CD4-positive, CD25-positive, alpha-beta regulatory T cell (primary cell): ENCODE data around the gene CDK3. TPM values are rescaled to one million over a fixed set of nuclear protein-coding genes. Genes with fewer than 3 reads are reported as not detected.
"Not testable (repeated sequence)": the region's sequence is repeated elsewhere in the genome, so short reads cannot be mapped to it uniquely, and the experiment has no call there.

Source experiments
- ATAC-seq, 2 donors: fragments of 150-1000 bp; cut with Tn5 transposase; one replicate each; pipeline ENCODE4 v1.10.0; 2021; ENCODE audit warnings: low read depth in 2 of 2, moderate number of reproducible peaks in 2 of 2, moderate library complexity in 1 of 2
- DNase-seq, 3 donors: peaks; one replicate each; pipeline versions ENCODE4 v3.0.0 to v3.0.0-alpha.2; 2012 to 2022; ENCODE audit warnings: mixed read lengths in 1 of 3
- H3K27ac ChIP-seq: one replicate; pipeline ENCODE4 v1.7.0; 2013; ENCODE audit warnings: mild to moderate bottlenecking, low read length; ENCODE audit not compliant: insufficient read depth, poor library complexity, severe bottlenecking
- H3K27me3 ChIP-seq: one replicate; pipeline ENCODE4 v1.7.0; 2013; ENCODE audit warnings: low read length; ENCODE audit not compliant: control insufficient read depth, insufficient read depth
- H3K36me3 ChIP-seq: one replicate; pipeline ENCODE4 v1.7.0; 2013; ENCODE audit warnings: mild to moderate bottlenecking, low read length, moderate library complexity; ENCODE audit not compliant: control insufficient read depth, insufficient read depth
- H3K4me1 ChIP-seq: 2 replicates; pipeline ENCODE4 v1.7.0; 2013; ENCODE audit warnings: mild to moderate bottlenecking, low read length; ENCODE audit not compliant: insufficient read depth, control insufficient read depth, poor library complexity, severe bottlenecking
- H3K4me3 ChIP-seq: one replicate; pipeline ENCODE4 v1.7.0; 2013; ENCODE audit warnings: low read depth, mild to moderate bottlenecking, low read length, moderate library complexity
- H3K9me3 ChIP-seq, 2 experiments: 1 replicate in 1 of 2; 2 replicates in 1 of 2; pipeline ENCODE4 v1.7.0; 2013; ENCODE audit warnings: low read length in 2 of 2, mild to moderate bottlenecking in 1 of 2, moderate library complexity in 1 of 2; ENCODE audit not compliant: control insufficient read depth in 2 of 2
- H3K27ac Mint-ChIP-seq, 3 donors: one replicate each; pipeline ENCODE4 v1.8.0; 2020 to 2022; ENCODE audit warnings: mild to moderate bottlenecking in 3 of 3, mixed read lengths in 3 of 3, moderate library complexity in 2 of 3
- H3K27me3 Mint-ChIP-seq: one replicate; pipeline ENCODE4 v1.8.0; 2022; ENCODE audit warnings: mild to moderate bottlenecking, mixed read lengths
- H3K36me3 Mint-ChIP-seq: one replicate; pipeline ENCODE4 v1.8.0; 2020; ENCODE audit warnings: mixed read lengths
- H3K4me1 Mint-ChIP-seq, 4 donors: one replicate each; pipeline ENCODE4 v1.8.0; 2020 to 2022; ENCODE audit warnings: mixed read lengths in 4 of 4, mild to moderate bottlenecking in 1 of 4
- H3K4me3 Mint-ChIP-seq, 4 donors: one replicate each; pipeline ENCODE4 v1.8.0; 2020 to 2022; ENCODE audit warnings: mild to moderate bottlenecking in 4 of 4, mixed read lengths in 4 of 4, moderate library complexity in 3 of 4
- H3K9me3 Mint-ChIP-seq, 7 donors: one replicate each; pipeline ENCODE4 v1.8.0; 2020 to 2022; ENCODE audit warnings: mixed read lengths in 7 of 7, mild to moderate bottlenecking in 3 of 7, moderate library complexity in 2 of 7
- polyA plus RNA-seq, 4 donors: library from polyadenylated mRNA; unstranded; fragments of 300-500 nt; fragmentation: Illumina TruSeq; gene quantifications; one replicate each; pipeline ENCODE4 v1.2.3, GENCODE V29; 2021
- total RNA-seq: library from RNA; stranded (reverse); gene quantifications from one replicate; pipeline ENCODE4 v1.2.3, GENCODE V29; 2022

CDK3 gene
- total and polyA plus RNA-seq, 5 donors from 2014 or later: 0.17 to 11.6 (median 0.79) TPM

- Mint-ChIP-seq H3K9me3 (no peaks in the 10 kb centered on the region), H3K27ac (peak overlapping the region in 1 of 3 donors; percentile 40), H3K27me3 (no peaks in the 10 kb centered on the region), H3K36me3 (peaks cover 31% of the 10 kb centered on the region), H3K4me3 (no peak overlapping the region), H3K4me1 (peaks cover 19 to 27% (median 24%) of the 10 kb centered on the region in 4 donors)
- Histone ChIP-seq H3K36me3 (peaks cover 25% of the 10 kb centered on the region), H3K4me3 (no peak overlapping the region), H3K27ac (no peak overlapping the region), H3K9me3 (no peaks in the 10 kb centered on the region), H3K4me1 (no peaks in the 10 kb centered on the region), H3K27me3 (no peaks in the 10 kb centered on the region)
- ATAC-seq (no peak), DNase-seq (no peak)
Measured at GRCh38 chr17:75970626-75971025, 30.0 kb upstream of the CDK3 start.

GRCh38 chr17:75975187-75975586, 25.5 kb upstream of the CDK3 start:
- H3K27me3 ChIP-seq, ATAC-seq: not testable (repeated sequence)
- peak overlapping the region in 3 of 4 donors; percentile 38 to 61 (median 44) for H3K4me3 Mint-ChIP-seq

DNA sequence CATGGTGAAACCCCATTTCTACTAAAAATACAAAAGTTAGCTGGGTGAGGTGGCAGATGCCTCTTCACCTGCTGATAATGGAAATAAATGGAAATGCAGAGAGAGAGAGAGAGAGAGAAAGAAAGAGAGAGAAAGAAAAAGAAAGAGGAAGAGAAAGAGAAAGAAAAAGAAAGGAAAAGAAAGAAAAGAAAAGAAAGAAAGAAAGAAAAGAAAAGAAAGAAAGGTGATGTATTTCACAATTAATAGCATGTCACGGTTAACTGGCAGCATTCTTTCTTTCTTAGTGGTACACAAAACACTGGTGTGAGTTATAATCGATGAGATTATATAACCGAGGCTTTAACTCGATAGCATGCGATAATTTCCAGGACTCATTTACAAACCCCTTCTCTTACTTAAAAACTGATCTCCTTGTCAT, 24.9 kb upstream of the CDK3 start:
- peaks cover 29% of the 10 kb centered on the region for H3K4me1 ChIP-seq
- ATAC-seq (no peak), DNase-seq (no peak)
- Mint-ChIP-seq H3K4me3 (peak overlapping the region in 3 of 4 donors; percentile 38 to 65 (median 61)), H3K36me3 (peaks cover 24% of the 10 kb centered on the region), H3K4me1 (peaks cover 24 to 57% (median 41%) of the 10 kb centered on the region in 4 donors), H3K9me3 (no peaks in the 10 kb centered on the region), H3K27me3 (no peaks in the 10 kb centered on the region), H3K27ac (peak overlapping the region in 2 of 3 donors; percentile 12 to 76)
- no peak overlapping the region for H3K4me3 ChIP-seq
- H3K27ac ChIP-seq: no peak overlapping the region
- H3K9me3 ChIP-seq: no peaks in the 10 kb centered on the region
- no peaks in the 10 kb centered on the region for H3K27me3 ChIP-seq
- H3K36me3 ChIP-seq: peaks cover 14% of the 10 kb centered on the region

More at GRCh38 chr17:75975187-75975586, 25.5 kb upstream of the CDK3 start:
- H3K9me3 Mint-ChIP-seq, H3K4me3 ChIP-seq, H3K27me3 Mint-ChIP-seq, DNase-seq, H3K27ac Mint-ChIP-seq, H3K27ac ChIP-seq, H3K9me3 ChIP-seq: not testable (repeated sequence)
- peaks cover 24% of the 10 kb centered on the region for H3K4me1 ChIP-seq
- peaks cover 18% of the 10 kb centered on the region for H3K36me3 ChIP-seq
- Mint-ChIP-seq H3K36me3 (peaks cover 29% of the 10 kb centered on the region), H3K4me1 (peaks cover 25 to 56% (median 38%) of the 10 kb centered on the region in 4 donors)

DNA sequence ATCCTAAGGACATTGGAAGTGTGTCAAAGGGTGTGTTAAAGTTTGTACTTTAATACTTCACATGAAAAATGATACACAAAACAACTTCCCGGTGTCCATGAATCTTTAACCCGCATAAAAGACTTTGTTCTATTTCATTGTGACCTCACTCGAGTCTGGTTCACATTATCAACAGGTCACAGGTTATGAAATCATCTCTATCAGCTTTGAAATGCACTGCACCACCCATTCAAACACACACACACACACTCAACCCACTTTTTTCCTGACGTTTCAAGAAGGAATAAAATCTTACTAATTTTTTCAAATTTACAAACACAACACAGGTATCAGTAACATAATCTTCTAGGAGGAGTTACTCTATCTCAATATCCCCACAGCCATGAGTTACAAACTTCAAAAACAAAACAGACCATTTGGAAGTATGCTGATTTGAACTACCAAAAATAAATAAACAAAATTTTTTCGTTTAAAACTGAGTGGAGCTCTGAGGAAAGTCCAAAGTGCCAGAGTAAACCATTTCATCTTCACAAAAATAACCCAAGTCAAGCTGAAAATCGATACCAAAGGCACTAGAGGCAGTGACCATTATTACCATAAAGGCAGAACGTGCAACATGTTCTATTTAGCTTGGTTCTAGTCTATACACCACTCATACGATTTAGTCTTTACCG, 24.3 kb upstream of the CDK3 start:
- peaks cover 24 to 62% (median 42%) of the 10 kb centered on the region in 4 donors for H3K4me1 Mint-ChIP-seq
- Histone ChIP-seq H3K27ac (no peak overlapping the region), H3K27me3 (no peaks in the 10 kb centered on the region), H3K9me3 (no peaks in the 10 kb centered on the region), H3K4me1 (peaks cover 29% of the 10 kb centered on the region), H3K4me3 (no peak overlapping the region), H3K36me3 (peaks cover 14% of the 10 kb centered on the region)
- H3K9me3 Mint-ChIP-seq: no peaks in the 10 kb centered on the region
- no peak for ATAC-seq
- H3K27ac Mint-ChIP-seq: peak overlapping the region in 2 of 3 donors; percentile 12 to 76
- no peak for DNase-seq
- H3K27me3 Mint-ChIP-seq: no peaks in the 10 kb centered on the region
- H3K36me3 Mint-ChIP-seq: peaks cover 22% of the 10 kb centered on the region
- peak overlapping the region; percentile 50 to 97 (median 70) for H3K4me3 Mint-ChIP-seq

DNA sequence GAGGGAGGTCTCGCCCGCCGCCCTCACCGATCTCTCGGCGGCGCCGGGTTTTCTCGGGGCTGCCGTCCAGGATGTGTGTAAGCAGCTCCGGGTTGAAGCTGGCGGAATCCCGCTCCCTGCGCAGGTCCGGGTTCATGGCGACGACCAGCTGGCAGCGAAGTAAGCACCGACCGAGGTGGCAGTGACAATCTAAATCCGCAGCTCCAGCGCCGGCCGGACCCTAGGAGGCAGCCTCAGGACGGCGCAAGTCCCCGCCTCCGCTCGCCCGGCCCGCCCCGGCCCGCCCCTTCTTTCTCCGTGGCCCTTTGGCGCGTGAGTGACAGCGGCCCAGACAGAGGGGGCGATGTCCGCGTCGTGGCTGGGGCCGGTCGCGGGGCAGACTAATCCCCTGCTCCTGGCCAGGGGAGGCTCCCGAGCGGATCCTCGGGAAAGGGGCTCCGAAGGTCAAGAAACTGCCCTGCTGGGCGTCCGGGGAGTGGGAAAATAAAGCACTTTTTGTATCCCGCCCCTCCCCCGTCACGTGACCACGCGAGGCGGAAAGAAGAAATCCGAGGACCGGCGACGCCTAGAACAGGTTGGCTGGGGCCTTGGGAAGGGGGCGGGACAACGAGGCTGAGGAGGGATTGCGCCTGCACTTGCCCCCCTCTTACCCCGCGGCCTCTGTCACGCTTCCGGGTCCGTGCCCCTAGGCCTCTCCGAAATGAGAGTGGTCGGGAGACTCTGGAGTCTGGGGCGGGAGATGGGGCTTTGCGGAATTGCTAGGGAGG, 21.5 kb upstream of the CDK3 start, which contains the start of the genes ACOX1 and TEN1:
Gene ACOX1 (minus strand): TSS at position 229 of the 767 bp plus-strand sequence. CDS start 93 bp downstream, at position 136.
Gene TEN1 (plus strand): TSS at position 303 of the 767 bp plus-strand sequence. CDS start 6,953 bp downstream, outside the sequence.
- DNase-seq (peak; percentile 93 to 98 (median 93)), ATAC-seq (peak; percentile 95 to 96)
- Histone ChIP-seq H3K4me3 (peak within 1 kb of the TSS; percentile 91), H3K27me3 (no peaks in the 10 kb centered on the region), H3K27ac (peak within 1 kb of the TSS; percentile 91), H3K4me1 (peaks cover 29% of the 10 kb centered on the region), H3K9me3 (no peaks in the 10 kb centered on the region), H3K36me3 (no peaks in the 10 kb centered on the region)
- peak within 1 kb of the TSS; percentile 100 for H3K27ac Mint-ChIP-seq
- H3K27me3 Mint-ChIP-seq: no peaks in the 10 kb centered on the region
- peaks cover 8% of the 10 kb centered on the region for H3K36me3 Mint-ChIP-seq
- H3K4me1 Mint-ChIP-seq: peaks cover 13 to 61% (median 35%) of the 10 kb centered on the region in 4 donors
- peak within 1 kb of the TSS; percentile 95 to 100 (median 98) for H3K4me3 Mint-ChIP-seq
- no peaks in the 10 kb centered on the region for H3K9me3 Mint-ChIP-seq

DNA sequence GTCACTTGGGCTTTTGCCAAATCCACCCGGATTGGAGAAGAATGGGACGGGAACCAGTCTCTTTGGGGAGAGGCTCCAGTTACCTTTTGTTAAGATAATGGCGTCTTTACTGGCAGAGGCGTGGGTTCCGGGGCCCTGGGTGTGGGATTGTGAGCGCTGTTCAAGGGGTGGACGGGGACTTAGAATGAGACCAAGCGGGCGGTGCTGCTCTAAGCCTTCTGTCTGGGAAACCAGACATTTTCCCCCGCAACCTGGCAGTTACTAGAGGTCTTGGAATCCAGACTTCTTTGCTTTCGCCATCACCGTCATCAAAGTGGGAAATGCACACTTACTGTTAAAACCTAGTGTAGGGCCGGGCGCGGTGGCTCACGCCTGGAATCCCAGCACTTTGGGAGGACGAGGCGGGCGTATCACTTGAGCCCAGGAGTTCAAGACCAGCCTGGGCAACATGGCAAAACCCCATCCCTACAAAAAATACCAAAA, 20.9 kb upstream of the CDK3 start:
- H3K9me3 Mint-ChIP-seq: no peaks in the 10 kb centered on the region
- H3K27ac Mint-ChIP-seq: peak overlapping the region; percentile 100
- H3K4me1 ChIP-seq: peaks cover 29% of the 10 kb centered on the region
- peak overlapping the region; percentile 91 for H3K27ac ChIP-seq
- H3K4me3 ChIP-seq: peak overlapping the region; percentile 84
- H3K27me3 Mint-ChIP-seq: no peaks in the 10 kb centered on the region
- H3K4me3 Mint-ChIP-seq: peak overlapping the region; percentile 95 to 100 (median 98)
- ATAC-seq (peak; percentile 24 to 29), DNase-seq (no peak)
- peaks cover 10 to 57% (median 31%) of the 10 kb centered on the region in 4 donors for H3K4me1 Mint-ChIP-seq
- no peaks in the 10 kb centered on the region for H3K36me3 ChIP-seq
- no peaks in the 10 kb centered on the region for H3K27me3 ChIP-seq
- no peaks in the 10 kb centered on the region for H3K9me3 ChIP-seq
- peaks cover 5% of the 10 kb centered on the region for H3K36me3 Mint-ChIP-seq

GRCh38 chr17:75980188-75981018, 20.3 kb upstream of the CDK3 start:
- Mint-ChIP-seq H3K4me3 (peak overlapping the region; percentile 95 to 100 (median 98)), H3K36me3 (peaks cover 5% of the 10 kb centered on the region), H3K27me3 (no peaks in the 10 kb centered on the region), H3K9me3 (no peaks in the 10 kb centered on the region), H3K27ac (peak overlapping the region; percentile 100), H3K4me1 (peaks cover 10 to 55% (median 31%) of the 10 kb centered on the region in 4 donors)
- no peak for ATAC-seq
- Histone ChIP-seq H3K4me1 (peaks cover 29% of the 10 kb centered on the region), H3K27me3 (no peaks in the 10 kb centered on the region), H3K36me3 (no peaks in the 10 kb centered on the region), H3K4me3 (peak overlapping the region; percentile 84), H3K27ac (peak overlapping the region; percentile 91), H3K9me3 (no peaks in the 10 kb centered on the region)
- no peak for DNase-seq
